Measurements from ENCODE around the gene SGPL1. TPM values are rescaled to one million over a fixed set of nuclear protein-coding genes. Genes with fewer than 3 reads are reported as not detected.

SGPL1 gene
- polyA plus RNA-seq, 1 experiment: 16.6 TPM

- H3K27me3 ChIP-seq (ENCODE audit: control insufficient read depth, insufficient read depth, low read length): peaks cover 15% of the 10 kb centered on the region
- TF ChIP-seq CTCF (IDR thresholded peaks at IDR 0.05; ENCODE audit: insufficient read depth, low read depth, low read length): no peak
- no peaks in the 10 kb centered on the region for H3K36me3 ChIP-seq (ENCODE audit: control insufficient read depth, insufficient read depth, low read length)
- no peak for DNase-seq (ENCODE audit: low read depth)
- H3K4me3 ChIP-seq (ENCODE audit: low read depth, low read length): no peak overlapping the region
- ChIA-PET POLR2A (no interaction called here), CTCF (interaction anchor here (0.5 to 6.9 kb wide), 2 partner anchors 22 to 365 kb away, joined by 3 to 63 read pairs; no protein-coding TSS in a partner anchor)
Observed at GRCh38 chr10:70920519-70920918, 104.8 kb downstream of the SGPL1 start.

- TF ChIP-seq CTCF (IDR thresholded peaks at IDR 0.05; ENCODE audit: insufficient read depth, low read depth, low read length): no peak
- POLR2A ChIA-PET: no interaction called here
- no peak for DNase-seq (ENCODE audit: low read depth)
- H3K36me3 ChIP-seq (ENCODE audit: control insufficient read depth, insufficient read depth, low read length): no peaks in the 10 kb centered on the region
- CTCF ChIA-PET: interaction anchor here (0.7 to 6.9 kb wide), 2 partner anchors 141 to 364 kb away, joined by 4 to 63 read pairs; no protein-coding TSS in a partner anchor
- no peak overlapping the region for H3K4me3 ChIP-seq (ENCODE audit: low read depth, low read length)
- peaks cover 13% of the 10 kb centered on the region for H3K27me3 ChIP-seq (ENCODE audit: control insufficient read depth, insufficient read depth, low read length)
Observed at GRCh38 chr10:70921285-70921684, 105.5 kb downstream of the SGPL1 start.

GRCh38 chr10:70923696-70924095 is 107.9 kb downstream of the SGPL1 start:
- peaks cover 12% of the 10 kb centered on the region for H3K27me3 ChIP-seq (ENCODE audit: control insufficient read depth, insufficient read depth, low read length)
- no peak for TF ChIP-seq CTCF (IDR thresholded peaks at IDR 0.05; ENCODE audit: insufficient read depth, low read depth, low read length)
- no peak for DNase-seq (ENCODE audit: low read depth)

GRCh38 chr10:70925377-70926225 is 109.9 kb downstream of the SGPL1 start:
- POLR2A ChIA-PET: no interaction called here
- no peak for DNase-seq (ENCODE audit: low read depth)
- peaks cover 5% of the 10 kb centered on the region for H3K27me3 ChIP-seq (ENCODE audit: control insufficient read depth, insufficient read depth, low read length)

More at GRCh38 chr10:70923696-70924095, 107.9 kb downstream of the SGPL1 start:
- Histone ChIP-seq H3K4me3 (ENCODE audit: low read depth, low read length) (no peak overlapping the region), H3K36me3 (ENCODE audit: control insufficient read depth, insufficient read depth, low read length) (no peaks in the 10 kb centered on the region)
- CTCF ChIA-PET: interaction anchor here (1.3 to 6.9 kb wide), 9 partner anchors 8 to 462 kb away, joined by 3 to 63 read pairs (median 16); partner anchors contain the start of gene UNC5B
- POLR2A ChIA-PET: no interaction called here

More at GRCh38 chr10:70925377-70926225, 109.9 kb downstream of the SGPL1 start:
- Histone ChIP-seq H3K4me3 (ENCODE audit: low read depth, low read length) (no peak overlapping the region), H3K36me3 (ENCODE audit: control insufficient read depth, insufficient read depth, low read length) (no peaks in the 10 kb centered on the region)
- TF ChIP-seq CTCF (IDR thresholded peaks at IDR 0.05; ENCODE audit: insufficient read depth, low read depth, low read length): peak; percentile 97
- CTCF ChIA-PET: interaction anchor here (0.8 to 6.9 kb wide), 29 partner anchors 8 to 367 kb away, joined by 3 to 63 read pairs (median 5); partner anchors contain the start of gene UNC5B

Measured in BJ (cell line).